Right lobe of liver (tissue), 4 donors: ENCODE measurements around the gene SBF2.

Experiments
- POLR2A ChIP-seq: fragments of 450-650 bp; IDR thresholded peaks from one replicate; pipeline ENCODE4 v1.6.1; 2017; ENCODE audit warnings: antibody characterized with exemption, mild to moderate bottlenecking
- TF ChIP-seq, protein P1 (sequence below), 4 donors: fragments of 200-600 bp in 3 of 4; fragments of 450-650 bp in 1 of 4; IDR thresholded peaks; one replicate each; pipeline versions ENCODE4 v1.5.1 to v1.8.0; 2016 to 2022; ENCODE audit warnings: antibody characterized with exemption in 4 of 4, mild to moderate bottlenecking in 2 of 4
- donor health status: DM: no; HTN: no; CAD: no.
- donor health status: DM: no; HTN: no; CAD: no.
- donor health status: DM: no; HTN: yes; CAD: no.

GRCh38 chr11:10150800-10151199 is 143.2 kb downstream of the SBF2 start:
- TF ChIP-seq, protein P1, sequence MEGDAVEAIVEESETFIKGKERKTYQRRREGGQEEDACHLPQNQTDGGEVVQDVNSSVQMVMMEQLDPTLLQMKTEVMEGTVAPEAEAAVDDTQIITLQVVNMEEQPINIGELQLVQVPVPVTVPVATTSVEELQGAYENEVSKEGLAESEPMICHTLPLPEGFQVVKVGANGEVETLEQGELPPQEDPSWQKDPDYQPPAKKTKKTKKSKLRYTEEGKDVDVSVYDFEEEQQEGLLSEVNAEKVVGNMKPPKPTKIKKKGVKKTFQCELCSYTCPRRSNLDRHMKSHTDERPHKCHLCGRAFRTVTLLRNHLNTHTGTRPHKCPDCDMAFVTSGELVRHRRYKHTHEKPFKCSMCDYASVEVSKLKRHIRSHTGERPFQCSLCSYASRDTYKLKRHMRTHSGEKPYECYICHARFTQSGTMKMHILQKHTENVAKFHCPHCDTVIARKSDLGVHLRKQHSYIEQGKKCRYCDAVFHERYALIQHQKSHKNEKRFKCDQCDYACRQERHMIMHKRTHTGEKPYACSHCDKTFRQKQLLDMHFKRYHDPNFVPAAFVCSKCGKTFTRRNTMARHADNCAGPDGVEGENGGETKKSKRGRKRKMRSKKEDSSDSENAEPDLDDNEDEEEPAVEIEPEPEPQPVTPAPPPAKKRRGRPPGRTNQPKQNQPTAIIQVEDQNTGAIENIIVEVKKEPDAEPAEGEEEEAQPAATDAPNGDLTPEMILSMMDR (IDR thresholded peaks at IDR 0.05), result no peak
- no peak for TF ChIP-seq POLR2A
